H9 (cell line): ENCODE measurements around the gene TRPM3. TPM values are rescaled to one million over a fixed set of nuclear protein-coding genes. Genes with fewer than 3 reads are reported as not detected.

Experiments
- DNase-seq: peaks from one replicate; pipeline ENCODE4 v3.0.0-alpha.2; 2017
- H2AFZ ChIP-seq: one replicate; pipeline ENCODE4 v1.6.1; 2013; ENCODE audit warnings: mild to moderate bottlenecking, low read length, control low read depth, moderate library complexity
- H2AK5ac ChIP-seq: 2 replicates; pipeline ENCODE4 v1.6.1; 2013; ENCODE audit warnings: low read length, control low read depth, mixed read lengths; ENCODE audit not compliant: insufficient read length
- H2BK120ac ChIP-seq: one replicate; pipeline ENCODE4 v1.6.1; 2013; ENCODE audit warnings: low read depth, mild to moderate bottlenecking, low read length, control low read depth, inconsistent platforms; ENCODE audit not compliant: poor library complexity, severe bottlenecking
- H2BK12ac ChIP-seq: 2 replicates; pipeline ENCODE4 v1.6.1; 2013; ENCODE audit warnings: low read length, control low read depth, mixed read lengths, low read depth; ENCODE audit not compliant: insufficient read length
- H2BK15ac ChIP-seq: 2 replicates; pipeline ENCODE4 v1.6.1; 2013; ENCODE audit warnings: low read depth, low read length, control low read depth
- H2BK20ac ChIP-seq: one replicate; pipeline ENCODE4 v1.6.1; 2013; ENCODE audit warnings: low read depth, mild to moderate bottlenecking, low read length, control low read depth, inconsistent platforms; ENCODE audit not compliant: poor library complexity, severe bottlenecking
- H2BK5ac ChIP-seq: 2 replicates; pipeline ENCODE4 v1.6.1; 2013; ENCODE audit warnings: low read length, control low read depth, mixed read lengths; ENCODE audit not compliant: insufficient read length
- H3K14ac ChIP-seq: 2 replicates; pipeline ENCODE4 v1.6.1; 2013; ENCODE audit warnings: low read length, control low read depth; ENCODE audit not compliant: insufficient read depth
- H3K18ac ChIP-seq: 2 replicates; pipeline ENCODE4 v1.6.1; 2013; ENCODE audit warnings: low read depth, mild to moderate bottlenecking, mixed read lengths, low read length, control low read depth; ENCODE audit not compliant: insufficient read length
- H3K23ac ChIP-seq: 2 replicates; pipeline ENCODE4 v1.6.1; 2013; ENCODE audit warnings: low read length, control low read depth, mixed read lengths, low read depth; ENCODE audit not compliant: insufficient read length
- H3K23me2 ChIP-seq: 2 replicates; pipeline ENCODE4 v1.6.1; 2013; ENCODE audit warnings: low read depth, mild to moderate bottlenecking, mixed read lengths, low read length, control low read depth; ENCODE audit not compliant: insufficient read length, poor library complexity, severe bottlenecking
- H3K27ac ChIP-seq: 2 replicates; pipeline ENCODE4 v1.5.1; 2013; ENCODE audit warnings: low read length, control low read depth, mixed read lengths, low read depth; ENCODE audit not compliant: insufficient read length
- H3K27me3 ChIP-seq: 2 replicates; pipeline ENCODE4 v1.6.1; 2013; ENCODE audit warnings: low read length, control low read depth, inconsistent platforms; ENCODE audit not compliant: insufficient read depth
- H3K4ac ChIP-seq: 2 replicates; pipeline ENCODE4 v1.6.1; 2013; ENCODE audit warnings: low read depth, mild to moderate bottlenecking, control low read depth, inconsistent platforms, low read length, moderate library complexity
- H3K4me1 ChIP-seq: 2 replicates; pipeline ENCODE4 v1.6.1; 2013; ENCODE audit warnings: low read length, control low read depth, inconsistent platforms; ENCODE audit not compliant: insufficient read depth
- H3K4me2 ChIP-seq: 2 replicates; pipeline ENCODE4 v1.6.1; 2013; ENCODE audit warnings: low read length, control low read depth, mixed read lengths; ENCODE audit not compliant: insufficient read length, insufficient read depth
- H3K56ac ChIP-seq: 2 replicates; pipeline ENCODE4 v1.6.1; 2013; ENCODE audit warnings: low read depth, mild to moderate bottlenecking, mixed read lengths, low read length, control low read depth; ENCODE audit not compliant: insufficient read length
- H3K79me1 ChIP-seq: 2 replicates; pipeline ENCODE4 v1.6.1; 2013; ENCODE audit warnings: low read depth, mild to moderate bottlenecking, moderate library complexity, low read length, control low read depth, inconsistent platforms; ENCODE audit not compliant: insufficient read depth, poor library complexity, severe bottlenecking
- H3K79me2 ChIP-seq: 2 replicates; pipeline ENCODE4 v1.6.1; 2013; ENCODE audit warnings: low read length, control low read depth, inconsistent platforms; ENCODE audit not compliant: insufficient read depth
- H3K9ac ChIP-seq: 2 replicates; pipeline ENCODE4 v1.6.1; 2013; ENCODE audit warnings: low read length, control low read depth, mixed read lengths; ENCODE audit not compliant: insufficient read length; ENCODE audit errors: extremely low read depth
- H3K9me3 ChIP-seq: one replicate; pipeline ENCODE4 v1.6.1; 2013; ENCODE audit warnings: low read depth, low read length, inconsistent platforms; ENCODE audit not compliant: control insufficient read depth
- H3T11ph ChIP-seq: one replicate; pipeline ENCODE4 v1.6.1; 2013; ENCODE audit warnings: mild to moderate bottlenecking, low read length, control low read depth, inconsistent platforms
- H4K20me1 ChIP-seq: one replicate; pipeline ENCODE4 v1.6.1; 2013; ENCODE audit not compliant: control insufficient read depth, insufficient read length, insufficient read depth
- H4K5ac ChIP-seq: 2 replicates; pipeline ENCODE4 v1.6.1; 2013; ENCODE audit warnings: low read depth, mild to moderate bottlenecking, mixed read lengths, low read length, control low read depth; ENCODE audit not compliant: insufficient read length
- H4K8ac ChIP-seq: replicated peaks from 2 replicates; pipeline ENCODE4 v1.6.1; 2013; ENCODE audit warnings: low read length, control low read depth, mixed read lengths, low read depth; ENCODE audit not compliant: insufficient read length
- H4K91ac ChIP-seq: 2 replicates; pipeline ENCODE4 v1.6.1; 2013; ENCODE audit warnings: low read depth, mild to moderate bottlenecking, moderate library complexity, mixed read lengths, low read length, control low read depth; ENCODE audit not compliant: insufficient read length
- H3K27ac Mint-ChIP-seq, 3 experiments: 2 replicates in 2 of 3; 3 replicates in 1 of 3; pipeline ENCODE4 v1.8.0; 2020 to 2021; ENCODE audit warnings: mixed read lengths in 3 of 3, mild to moderate bottlenecking in 1 of 3, moderate library complexity in 1 of 3
- H3K27me3 Mint-ChIP-seq: 2 replicates; pipeline ENCODE4 v1.8.0; 2021; ENCODE audit warnings: low read depth, mild to moderate bottlenecking, moderate library complexity, mixed read lengths
- H3K36me3 Mint-ChIP-seq, 3 experiments: 2 replicates in 2 of 3; 3 replicates in 1 of 3; pipeline ENCODE4 v1.8.0; 2020 to 2021; ENCODE audit warnings: low read depth in 3 of 3, mixed read lengths in 3 of 3; ENCODE audit not compliant: insufficient read depth in 1 of 3
- H3K4me1 Mint-ChIP-seq, 2 experiments: 2 replicates each; pipeline ENCODE4 v1.8.0; 2020; ENCODE audit warnings: mixed read lengths in 2 of 2
- H3K4me3 Mint-ChIP-seq, 2 experiments: 2 replicates in 1 of 2; 3 replicates in 1 of 2; pipeline ENCODE4 v1.8.0; 2020 to 2021; ENCODE audit warnings: mild to moderate bottlenecking in 2 of 2, mixed read lengths in 2 of 2, moderate library complexity in 1 of 2
- H3K9me3 Mint-ChIP-seq, 2 experiments: 2 replicates in 1 of 2; 3 replicates in 1 of 2; pipeline ENCODE4 v1.8.0; 2020; ENCODE audit warnings: mild to moderate bottlenecking in 2 of 2, mixed read lengths in 2 of 2, moderate library complexity in 1 of 2
- WGBS: extraction: QIAGEN DNeasy Blood & Tissue Kit; methylation state at CpG from one replicate; pipeline ENCODE4 v1.1.7; 2013; ENCODE audit warnings: missing lambda C conversion rate, low lambda C conversion rate, mixed read lengths; ENCODE audit not compliant: insufficient read length; ENCODE audit errors: extremely low coverage; 5-methylcytosine and 5-hydroxymethylcytosine counted together
- total RNA-seq: library from RNA; stranded (reverse); gene quantifications from 2 replicates; pipeline ENCODE4 v1.2.1, GENCODE V29; 2021
- TF ChIP-seq, protein P1 (sequence below): fragments of 200-600 bp; sonication (generic); conservative IDR thresholded peaks from 3 replicates; pipeline ENCODE4 v1.8.0; 2021; ENCODE audit warnings: antibody characterized with exemption, mild to moderate bottlenecking

The TRPM3 gene
- total RNA-seq, 1 experiment from 2014 or later, result 10.3 TPM

DNA sequence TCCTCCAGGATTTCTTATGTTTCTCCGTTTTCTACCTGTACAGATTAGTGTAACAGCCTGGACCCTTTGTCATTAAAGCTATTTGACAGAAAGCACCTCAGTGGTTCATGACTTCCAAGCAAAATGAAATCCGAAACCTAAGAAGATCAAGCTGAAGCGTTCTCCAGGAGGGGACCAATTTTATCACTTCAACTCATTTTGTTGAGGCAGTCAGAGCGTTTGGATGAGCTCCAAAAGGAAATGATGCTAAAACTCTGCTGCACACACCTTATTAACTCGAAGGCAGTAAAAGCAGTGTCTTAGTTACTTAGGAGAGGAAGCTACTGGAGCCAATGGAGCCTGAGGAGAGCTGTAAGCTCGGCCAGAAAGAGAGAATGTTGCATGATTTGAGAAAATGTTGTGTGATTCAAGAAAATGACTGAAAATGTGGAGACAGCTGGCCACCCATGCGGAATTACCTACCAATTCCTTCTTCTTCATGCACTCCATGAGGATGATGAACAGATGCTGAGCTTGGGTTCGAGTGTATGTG is 360.2 kb downstream of the TRPM3 start:
- H3K9me3 Mint-ChIP-seq, result no peaks in the 10 kb centered on the region
- no peaks in the 10 kb centered on the region for H3K9me3 ChIP-seq
- no peak overlapping the region for H3K4me3 Mint-ChIP-seq
- no peak overlapping the region for H2AK5ac ChIP-seq
- H4K8ac ChIP-seq, result no peak overlapping the region
- no peaks in the 10 kb centered on the region for H3K23me2 ChIP-seq
- no peak overlapping the region for H3K9ac ChIP-seq
- no peak for DNase-seq
- no peaks in the 10 kb centered on the region for H4K20me1 ChIP-seq
- no peak overlapping the region for H2BK12ac ChIP-seq
- H3K27ac ChIP-seq, result no peak overlapping the region
- TF ChIP-seq, protein P1, sequence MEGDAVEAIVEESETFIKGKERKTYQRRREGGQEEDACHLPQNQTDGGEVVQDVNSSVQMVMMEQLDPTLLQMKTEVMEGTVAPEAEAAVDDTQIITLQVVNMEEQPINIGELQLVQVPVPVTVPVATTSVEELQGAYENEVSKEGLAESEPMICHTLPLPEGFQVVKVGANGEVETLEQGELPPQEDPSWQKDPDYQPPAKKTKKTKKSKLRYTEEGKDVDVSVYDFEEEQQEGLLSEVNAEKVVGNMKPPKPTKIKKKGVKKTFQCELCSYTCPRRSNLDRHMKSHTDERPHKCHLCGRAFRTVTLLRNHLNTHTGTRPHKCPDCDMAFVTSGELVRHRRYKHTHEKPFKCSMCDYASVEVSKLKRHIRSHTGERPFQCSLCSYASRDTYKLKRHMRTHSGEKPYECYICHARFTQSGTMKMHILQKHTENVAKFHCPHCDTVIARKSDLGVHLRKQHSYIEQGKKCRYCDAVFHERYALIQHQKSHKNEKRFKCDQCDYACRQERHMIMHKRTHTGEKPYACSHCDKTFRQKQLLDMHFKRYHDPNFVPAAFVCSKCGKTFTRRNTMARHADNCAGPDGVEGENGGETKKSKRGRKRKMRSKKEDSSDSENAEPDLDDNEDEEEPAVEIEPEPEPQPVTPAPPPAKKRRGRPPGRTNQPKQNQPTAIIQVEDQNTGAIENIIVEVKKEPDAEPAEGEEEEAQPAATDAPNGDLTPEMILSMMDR, result no peak
- H3K4me1 Mint-ChIP-seq, result peaks cover 6 to 7% of the 10 kb centered on the region in 2 experiments
- WGBS, result no CpG with 5 or more reads among the region's 8 CpGs
- no peak overlapping the region for H3K56ac ChIP-seq
- no peaks in the 10 kb centered on the region for H3K79me1 ChIP-seq
- H3K36me3 Mint-ChIP-seq, result peaks cover 0 to 3% (median 0%) of the 10 kb centered on the region in 3 experiments; a peak in 2 of 7 replicates
- H3T11ph ChIP-seq, result no peak overlapping the region
- H4K91ac ChIP-seq, result no peak overlapping the region
- no peaks in the 10 kb centered on the region for H3K79me2 ChIP-seq
- no peak overlapping the region for H3K18ac ChIP-seq
- H4K5ac ChIP-seq, result no peak overlapping the region
- no peak overlapping the region for H3K4ac ChIP-seq
- H2BK5ac ChIP-seq, result no peak overlapping the region
- H3K27me3 ChIP-seq, result no peaks in the 10 kb centered on the region
- no peak overlapping the region for H3K27ac Mint-ChIP-seq
- no peak overlapping the region for H3K14ac ChIP-seq
- no peak overlapping the region for H2BK20ac ChIP-seq
- H3K4me2 ChIP-seq, result no peak overlapping the region
- H3K23ac ChIP-seq, result no peak overlapping the region
- H3K27me3 Mint-ChIP-seq, result no peaks in the 10 kb centered on the region; the same call in 1 of the 2 replicates
- no peak overlapping the region for H2AFZ ChIP-seq
- H2BK120ac ChIP-seq, result no peak overlapping the region
- no peak overlapping the region for H2BK15ac ChIP-seq
- H3K4me1 ChIP-seq, result no peaks in the 10 kb centered on the region
